Epidermal melanocyte (primary cell): ENCODE measurements around the gene TAF3.

Experiments used
- DNase-seq: peaks from one replicate; pipeline ENCODE4 v3.0.0; 2011; ENCODE audit warnings: low spot score; ENCODE audit not compliant: insufficient read length

The TAF3 gene

GRCh38 chr10:8045726-8046494 is 227.6 kb downstream of the TAF3 start:
- DNase-seq, result no peak

DNA sequence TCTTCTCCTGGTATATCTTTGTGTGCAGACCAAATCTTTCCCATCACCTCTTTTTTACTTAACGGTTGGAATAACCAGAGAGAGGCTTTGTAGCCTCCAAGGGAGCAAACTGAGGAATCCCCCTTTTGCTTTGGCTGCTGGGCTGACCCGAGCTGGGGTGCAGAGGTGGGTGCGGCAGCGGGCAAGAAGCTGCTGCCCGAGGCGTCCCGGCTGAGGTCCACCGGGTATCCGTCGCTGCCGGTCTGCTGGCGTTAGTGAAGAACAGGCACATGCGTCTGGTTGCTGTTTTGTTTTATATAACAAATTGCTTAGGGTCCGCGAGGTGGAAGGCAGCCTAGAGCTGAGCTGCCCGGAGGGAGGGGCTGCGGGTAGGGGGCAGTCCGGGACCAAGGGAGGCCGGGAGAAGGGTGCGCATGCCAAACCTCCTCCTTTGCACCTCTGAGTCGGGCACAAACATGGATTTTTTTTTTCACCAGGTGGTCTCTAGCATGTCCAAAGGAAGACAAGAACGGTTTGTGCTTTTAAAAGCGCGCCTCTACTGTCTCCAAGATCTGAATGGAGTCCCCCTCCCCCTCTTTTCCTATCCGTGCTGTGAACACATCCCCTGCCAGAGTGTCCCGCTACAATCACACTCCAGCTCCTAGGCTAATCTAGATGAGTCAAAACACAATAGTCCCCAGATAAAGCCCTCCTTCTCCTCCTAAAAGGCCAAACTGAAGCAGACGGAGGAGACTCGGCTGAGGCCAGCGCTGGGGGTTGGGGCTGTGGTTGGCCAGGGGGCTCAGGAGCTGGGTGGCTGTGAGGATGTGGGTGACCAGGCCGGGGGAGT is 229.4 kb downstream of the TAF3 start:
- DNase-seq, result no peak

- DNase-seq, result no peak
These were observed 230.1 kb downstream of the TAF3 start for GRCh38 chr10:8048281-8049008.

DNA sequence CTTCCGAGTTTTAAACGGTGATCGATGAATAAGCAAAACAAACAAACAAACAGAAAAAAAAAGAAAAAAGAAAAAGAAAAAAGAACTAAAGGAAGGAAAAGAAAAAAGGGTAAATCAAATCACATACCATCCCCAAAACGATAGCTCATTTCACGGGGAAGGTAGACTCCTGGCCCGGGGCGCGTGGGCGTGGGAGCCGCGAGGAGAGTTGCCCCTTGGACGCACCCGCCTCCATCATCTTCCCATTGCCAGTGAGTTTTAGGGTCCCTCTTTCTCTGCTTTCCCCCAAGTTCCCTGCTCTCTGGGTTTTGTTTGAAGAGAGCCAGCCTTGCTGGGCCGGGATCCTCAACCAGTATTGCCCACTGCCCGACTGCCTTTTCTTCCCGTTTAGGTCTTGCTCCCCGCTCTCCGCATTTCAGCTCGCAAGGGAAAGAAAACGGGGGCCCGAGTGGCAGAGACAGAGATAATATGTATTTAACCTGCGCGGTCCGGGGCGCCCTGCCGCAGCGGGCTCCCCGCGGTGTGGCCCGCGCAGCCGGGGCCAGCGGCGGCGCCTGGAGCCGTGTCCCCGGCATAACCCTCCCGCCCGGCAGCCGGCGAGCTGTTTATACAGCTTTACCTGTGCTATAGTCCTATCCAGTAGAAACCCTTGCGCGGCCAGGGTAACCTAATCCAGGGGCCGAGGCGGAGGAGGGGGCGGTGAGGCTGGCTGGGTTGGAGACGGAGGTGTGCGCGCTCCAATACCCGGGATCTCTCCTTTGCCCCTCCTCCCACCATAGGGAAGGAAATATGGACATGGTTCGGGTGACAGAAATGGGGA is 230.9 kb downstream of the TAF3 start:
- DNase-seq, result no peak

DNA sequence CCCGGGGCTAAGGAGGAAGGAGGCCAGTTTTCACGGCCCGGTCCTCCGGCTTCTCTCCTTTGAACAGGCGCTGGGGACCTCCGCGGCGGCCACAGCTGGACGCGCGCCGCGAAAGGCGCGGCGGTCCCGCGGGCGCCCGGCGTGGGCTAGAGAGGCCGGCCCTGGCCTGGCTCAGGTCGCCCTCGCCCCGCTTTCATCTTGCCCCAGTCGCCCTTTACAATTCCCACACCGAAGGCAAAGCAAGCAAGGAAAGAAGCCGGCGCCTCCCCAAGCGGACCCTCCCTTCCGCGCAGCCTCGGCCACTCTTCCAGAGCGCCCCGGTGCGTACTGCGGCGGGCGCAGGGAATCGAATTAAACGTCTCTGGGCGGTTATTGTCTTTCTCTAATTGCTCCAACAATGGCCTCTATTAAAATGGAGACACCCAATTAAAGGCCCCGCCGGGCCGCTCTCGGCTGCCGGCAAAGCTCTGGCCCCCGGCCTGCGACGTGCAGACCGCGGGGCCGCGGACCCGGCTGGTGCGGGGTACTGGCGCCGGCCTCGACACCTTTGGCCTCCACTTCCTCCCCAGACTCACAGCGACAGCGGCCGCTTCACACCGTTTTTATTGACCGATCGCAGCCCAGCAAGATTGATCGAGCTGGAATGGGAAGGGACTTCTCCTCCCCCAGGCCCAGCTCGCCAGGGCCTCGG is 231.7 kb downstream of the TAF3 start:
- no peak for DNase-seq

DNA sequence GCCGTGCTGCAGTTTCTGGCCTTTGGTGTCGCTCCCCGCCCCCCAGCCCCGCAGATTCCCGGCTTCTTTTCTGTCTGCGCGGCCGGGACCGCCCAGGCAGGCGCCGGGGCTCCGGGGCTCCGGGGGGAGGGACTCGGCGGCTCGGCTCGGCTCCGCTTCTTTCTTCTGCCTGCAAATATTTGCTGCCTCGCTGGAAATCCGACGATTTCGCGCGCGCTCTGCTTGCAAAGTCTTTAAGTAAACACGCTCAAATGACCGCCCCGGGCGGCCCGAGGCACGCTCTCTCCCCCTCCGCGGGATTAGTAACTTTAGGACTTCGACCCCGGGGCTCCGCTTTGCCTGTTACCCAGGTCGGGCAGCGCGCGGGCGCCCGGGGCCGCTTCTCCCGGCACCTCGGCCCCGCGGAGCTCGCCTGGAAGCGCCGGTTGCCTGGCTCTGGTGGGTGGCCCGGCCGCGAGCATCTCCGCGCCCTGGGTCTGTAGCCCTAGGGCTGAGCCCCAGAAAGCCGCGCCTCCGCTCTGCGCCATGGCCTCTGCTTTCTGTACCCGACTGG is 232.3 kb downstream of the TAF3 start:
- DNase-seq, result no peak

DNA sequence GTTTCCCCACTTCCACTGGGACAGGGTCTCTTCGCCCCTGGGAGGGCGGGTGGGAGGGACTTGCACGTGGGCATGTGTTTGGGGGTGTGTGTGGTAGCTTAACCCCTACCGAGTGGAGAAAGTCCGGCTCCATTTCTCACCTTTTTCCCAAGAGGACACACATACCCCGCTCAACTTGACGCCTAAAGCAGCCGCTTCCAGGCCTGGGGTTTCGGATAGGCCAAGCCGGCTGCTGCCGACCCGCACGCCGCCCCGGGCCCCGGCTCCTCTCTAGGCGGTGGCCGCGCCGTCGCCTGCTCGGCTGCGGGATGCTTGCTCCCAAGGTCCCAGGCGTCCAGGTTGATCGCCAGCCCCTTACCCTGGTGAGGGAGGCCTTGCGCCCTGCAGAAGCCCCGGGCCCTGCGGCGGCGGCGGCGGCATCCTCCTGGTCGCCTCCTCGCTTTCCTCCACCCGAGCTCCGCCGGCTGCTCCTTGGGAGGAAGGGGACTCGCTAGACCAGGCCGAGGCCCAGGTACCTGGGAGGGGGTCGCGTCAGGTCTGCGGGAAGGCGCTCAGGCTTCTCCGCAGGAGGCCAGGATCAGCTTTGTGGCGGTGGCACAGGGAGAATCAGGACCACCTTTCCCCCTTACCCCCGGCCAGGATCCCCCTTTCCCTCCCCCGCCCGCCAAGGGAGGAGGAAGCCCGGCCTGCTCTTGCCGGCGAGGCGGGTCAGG is 233.0 kb downstream of the TAF3 start:
- no peak for DNase-seq

- no peak for DNase-seq
These were observed 233.5 kb downstream of the TAF3 start for GRCh38 chr10:8051851-8052257.

DNA sequence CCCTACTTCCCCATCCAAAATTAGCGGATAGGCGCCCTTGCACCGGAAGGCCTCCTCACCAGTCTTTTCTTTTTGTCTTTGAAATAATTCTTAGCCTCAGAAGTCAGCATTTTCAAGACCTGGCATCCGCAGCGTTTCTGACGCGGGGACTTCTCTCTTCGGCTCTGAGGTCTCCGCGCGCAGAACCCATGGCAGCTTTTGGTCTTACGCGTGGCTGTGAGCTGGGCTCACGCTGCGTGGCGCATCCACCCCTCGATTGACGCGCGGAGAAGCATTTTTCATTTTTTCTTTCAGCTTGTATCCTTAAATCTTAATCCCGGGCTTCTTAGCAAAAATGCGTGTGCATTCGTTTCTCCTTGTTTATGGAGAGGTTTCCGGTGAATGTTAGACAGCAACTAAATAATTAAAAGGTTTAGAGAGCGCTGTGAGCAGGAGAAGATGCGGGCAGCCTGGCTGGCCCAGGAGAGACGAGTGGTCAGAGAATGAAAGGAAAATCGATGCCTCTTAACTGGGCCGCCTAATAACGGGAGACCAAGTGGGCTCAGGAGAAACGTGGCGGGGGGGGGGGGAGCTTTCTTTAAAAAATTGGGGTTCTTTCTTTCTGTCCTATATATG is 234.1 kb downstream of the TAF3 start:
- DNase-seq, result no peak

DNA sequence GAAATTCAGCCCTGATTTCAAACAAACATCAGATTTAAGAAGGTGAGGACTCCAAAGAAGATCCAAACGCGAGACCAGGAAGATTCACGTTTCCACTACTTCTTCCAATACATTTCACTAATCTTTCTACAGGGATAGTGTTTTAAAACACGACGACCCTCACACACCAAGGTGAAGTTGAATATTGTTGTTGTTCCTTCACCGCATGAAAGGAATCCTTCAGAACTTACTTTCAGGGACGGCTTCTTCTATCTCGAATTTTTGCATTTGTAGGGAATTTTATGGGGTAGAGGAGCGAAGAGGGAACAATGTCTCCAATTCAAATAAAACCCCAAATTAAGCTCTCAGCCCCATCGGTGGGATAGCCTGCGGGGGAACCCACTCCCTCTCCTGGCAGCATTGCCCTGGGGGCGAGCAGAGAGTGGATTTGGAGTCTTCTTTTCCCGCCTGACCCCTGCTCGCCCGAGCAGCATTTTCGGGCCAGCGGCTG is 234.7 kb downstream of the TAF3 start:
- no peak for DNase-seq

DNA sequence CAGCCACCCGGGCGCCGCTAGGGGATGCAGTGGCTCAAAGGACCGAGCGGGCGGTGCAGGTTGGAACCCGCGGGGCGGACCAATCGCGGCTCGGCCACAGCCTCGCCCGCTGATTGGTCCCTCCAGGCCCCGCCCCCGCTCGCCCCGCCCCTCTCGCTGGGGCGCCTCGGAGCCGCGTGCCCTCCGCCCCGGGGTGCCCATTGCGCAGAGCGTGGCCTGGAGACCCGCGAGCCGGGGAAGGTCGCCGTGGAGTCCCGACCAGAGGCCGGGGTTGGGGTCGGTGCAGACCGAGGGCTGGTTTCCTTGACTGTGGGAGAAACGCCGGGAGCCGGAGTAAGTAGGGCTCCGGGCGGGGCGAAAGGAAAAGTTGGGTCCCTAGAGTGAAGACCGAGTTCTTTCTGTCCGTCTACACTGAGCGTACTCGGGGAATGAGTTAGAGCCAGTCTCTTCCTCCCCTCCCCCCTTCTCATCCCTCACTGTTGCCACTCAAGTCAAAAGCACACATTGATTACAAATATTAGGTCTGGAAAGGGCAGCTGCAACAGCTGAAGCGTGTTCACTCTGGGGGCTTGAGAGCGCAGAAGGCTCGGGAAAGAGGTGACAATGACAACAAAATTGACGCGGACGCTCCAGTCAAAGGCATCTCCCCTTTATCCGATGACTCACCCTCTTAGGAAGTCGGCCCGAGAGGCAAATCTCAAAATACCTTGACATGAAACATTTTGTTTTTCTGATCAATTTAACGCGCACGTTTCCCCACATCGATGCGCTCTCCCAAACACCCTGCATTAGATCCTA is 235.3 kb downstream of the TAF3 start:
- DNase-seq, result no peak

DNA sequence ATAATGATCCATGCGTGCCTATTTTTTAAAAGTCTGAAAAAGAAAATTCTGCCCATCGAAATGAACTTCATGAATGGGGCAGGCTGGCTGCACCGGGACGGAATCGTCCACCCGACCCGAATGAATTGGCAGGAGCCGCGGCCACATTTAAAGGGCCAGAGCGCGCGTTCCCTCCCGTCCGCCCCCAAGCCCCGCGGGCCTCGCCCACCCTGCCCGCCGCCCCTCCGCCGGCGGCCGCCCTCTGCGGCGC is 235.9 kb downstream of the TAF3 start:
- no peak for DNase-seq

DNA sequence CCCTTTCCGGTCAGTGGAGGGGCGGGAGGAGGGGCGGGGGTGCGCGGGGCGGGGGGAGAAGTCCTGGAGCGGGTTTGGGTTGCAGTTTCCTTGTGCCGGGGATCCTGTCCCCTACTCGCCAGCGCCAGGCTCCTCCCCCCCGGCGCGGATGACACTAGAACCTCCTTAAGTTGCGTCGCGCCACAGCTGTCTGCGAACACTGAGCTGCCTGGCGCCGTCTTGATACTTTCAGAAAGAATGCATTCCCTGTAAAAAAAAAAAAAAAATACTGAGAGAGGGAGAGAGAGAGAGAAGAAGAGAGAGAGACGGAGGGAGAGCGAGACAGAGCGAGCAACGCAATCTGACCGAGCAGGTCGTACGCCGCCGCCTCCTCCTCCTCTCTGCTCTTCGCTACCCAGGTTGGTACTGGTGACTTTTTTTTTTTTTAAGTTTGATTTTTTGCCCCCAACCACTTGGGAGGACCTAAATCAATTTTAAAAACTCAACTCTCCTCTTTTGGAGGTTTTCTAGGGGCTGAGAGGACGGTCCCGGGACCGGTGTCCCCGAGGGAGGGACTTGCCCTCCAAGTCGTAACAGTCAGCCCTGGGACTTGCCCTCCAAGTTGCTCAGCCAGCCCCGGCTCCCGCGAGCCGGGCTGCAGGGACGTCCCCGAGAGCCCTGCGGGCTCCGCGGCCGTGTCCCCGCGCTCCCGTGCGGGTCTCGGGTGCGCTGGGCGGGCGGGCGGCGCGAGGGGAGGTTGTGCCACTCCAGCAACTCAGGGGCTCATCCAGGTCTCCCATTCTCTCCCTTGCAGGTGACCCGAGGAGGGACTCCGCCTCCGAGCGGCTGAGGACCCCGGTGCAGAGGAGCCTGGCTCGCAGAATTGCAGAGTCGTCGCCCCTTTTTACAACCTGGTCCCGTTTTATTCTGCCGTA is 236.4 kb downstream of the TAF3 start, which contains the start of gene GATA3:
Gene GATA3, plus strand, starts transcription at position 195 of the 914 bp plus-strand sequence. CDS start 968 bp downstream, outside the sequence.
- DNase-seq, result no peak

DNA sequence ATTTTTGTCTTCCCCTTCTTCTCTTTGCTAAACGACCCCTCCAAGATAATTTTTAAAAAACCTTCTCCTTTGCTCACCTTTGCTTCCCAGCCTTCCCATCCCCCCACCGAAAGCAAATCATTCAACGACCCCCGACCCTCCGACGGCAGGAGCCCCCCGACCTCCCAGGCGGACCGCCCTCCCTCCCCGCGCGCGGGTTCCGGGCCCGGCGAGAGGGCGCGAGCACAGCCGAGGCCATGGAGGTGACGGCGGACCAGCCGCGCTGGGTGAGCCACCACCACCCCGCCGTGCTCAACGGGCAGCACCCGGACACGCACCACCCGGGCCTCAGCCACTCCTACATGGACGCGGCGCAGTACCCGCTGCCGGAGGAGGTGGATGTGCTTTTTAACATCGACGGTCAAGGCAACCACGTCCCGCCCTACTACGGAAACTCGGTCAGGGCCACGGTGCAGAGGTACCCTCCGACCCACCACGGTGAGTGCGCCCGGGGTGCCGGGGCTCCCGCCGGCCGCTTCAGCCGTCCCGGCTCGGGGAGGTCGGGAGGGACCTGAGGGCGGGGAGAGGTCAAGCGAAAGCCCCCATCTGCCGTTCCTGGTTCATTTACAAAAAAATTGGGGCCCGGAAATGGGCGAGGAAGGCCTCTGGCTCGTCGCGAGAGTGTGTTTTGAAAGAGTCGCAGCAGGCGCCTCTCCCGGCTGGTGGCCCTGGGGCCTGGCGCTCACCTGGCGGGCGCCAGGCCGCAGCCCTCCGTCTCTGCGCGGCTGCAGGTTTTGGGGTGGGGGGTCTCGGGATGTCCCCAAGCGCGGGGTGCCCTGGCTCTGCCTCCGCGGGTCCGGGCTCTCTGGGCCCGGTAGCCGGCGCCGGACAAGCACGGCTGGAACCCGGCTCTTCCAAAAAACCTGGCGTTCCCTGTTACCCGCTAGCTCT is 237.4 kb downstream of the TAF3 start:
- DNase-seq, result no peak

GRCh38 chr10:8056378-8056777 is 238.1 kb downstream of the TAF3 start:
- DNase-seq, result no peak

DNA sequence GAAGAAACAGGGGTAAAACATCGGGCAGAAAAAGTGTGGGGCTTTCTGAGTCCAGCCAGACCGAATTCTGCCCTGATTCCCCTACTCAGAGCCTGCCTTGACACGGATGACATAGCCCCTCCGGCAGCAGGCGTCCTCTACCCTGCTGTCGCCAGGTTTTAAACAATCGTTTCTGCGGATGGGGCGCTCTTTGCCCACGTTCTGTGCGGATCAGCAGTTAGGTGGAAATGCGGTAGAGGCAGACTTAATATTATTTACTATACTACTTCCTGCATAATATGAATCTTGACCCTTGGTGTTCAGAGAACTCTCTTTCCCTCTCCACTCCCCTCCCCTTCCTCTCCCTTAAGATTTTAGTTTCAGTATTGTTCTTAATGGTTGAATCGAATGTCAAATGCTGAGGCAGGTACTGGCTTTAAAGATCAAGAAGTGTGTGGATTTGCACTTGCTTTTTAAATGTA is 238.6 kb downstream of the TAF3 start:
- DNase-seq, result no peak
